Esophagus muscularis mucosa (tissue), 4 donors: Measurements from ENCODE around the gene IL18BP. TPM values are rescaled to one million over a fixed set of nuclear protein-coding genes. Genes with fewer than 3 reads are reported as not detected.

Source experiments
- DNase-seq: peaks from one replicate; pipeline ENCODE4 v3.0.0-alpha.2; 2017; ENCODE audit errors: extremely low spot score
- H3K27ac ChIP-seq, 4 donors: fragments of 200-600 bp; sonication (generic); replicated peaks in 1 of 4; 1 replicate in 3 of 4; 2 replicates in 1 of 4; pipeline ENCODE4 v1.5.1; 2016 to 2019; ENCODE audit warnings: mild to moderate bottlenecking in 1 of 4
- H3K27me3 ChIP-seq, 4 donors: fragments of 200-600 bp; sonication (generic); one replicate each; pipeline versions ENCODE4 v1.5.1 to v1.6.0; 2016 to 2019
- H3K36me3 ChIP-seq, 4 donors: fragments of 200-600 bp; sonication (generic); one replicate each; pipeline ENCODE4 v1.5.1; 2016 to 2019
- H3K4me1 ChIP-seq, 4 donors: fragments of 200-600 bp; sonication (generic); one replicate each; pipeline ENCODE4 v1.5.1; 2016 to 2019
- H3K4me3 ChIP-seq, 4 donors: fragments of 200-600 bp; sonication (generic); 1 replicate in 2 of 4; 2 replicates in 2 of 4; pipeline ENCODE4 v1.5.1; 2016 to 2019; ENCODE audit warnings: mild to moderate bottlenecking in 4 of 4, moderate library complexity in 1 of 4
- H3K9me3 ChIP-seq, 4 donors: fragments of 200-600 bp; sonication (generic); 1 replicate in 3 of 4; 2 replicates in 1 of 4; pipeline ENCODE4 v1.5.1; 2016 to 2019
- CTCF ChIP-seq, 3 experiments: fragments of 200-600 bp in 2 of 3; fragments of 450-650 bp in 1 of 3; sonication (generic) in 2 of 3; IDR thresholded peaks; one replicate each; pipeline ENCODE4 v1.5.1; 2017 to 2019; ENCODE audit warnings: antibody characterized with exemption in 3 of 3, mild to moderate bottlenecking in 2 of 3, moderate library complexity in 1 of 3
- EP300 ChIP-seq: sonication (generic); formaldehyde crosslinking; IDR thresholded peaks from one replicate; pipeline ENCODE4 v1.6.1; 2017; ENCODE audit warnings: antibody characterized with exemption
- POLR2A ChIP-seq: fragments of 450-650 bp; IDR thresholded peaks from one replicate; pipeline ENCODE4 v1.6.1; 2017; ENCODE audit warnings: antibody characterized with exemption, moderate library complexity, mild to moderate bottlenecking, low read depth
- POLR2AphosphoS5 ChIP-seq, 2 donors: sonication (generic); formaldehyde crosslinking; IDR thresholded peaks; one replicate each; pipeline ENCODE4 v1.6.1; 2017; ENCODE audit warnings: antibody characterized with exemption in 2 of 2
- WGBS: methylation state at CpG from one replicate; pipeline ENCODE4 v1.1.5; 2018; 5-methylcytosine and 5-hydroxymethylcytosine counted together
- intact Hi-C: fragments of 100-400 bp; cut with DNase I; formaldehyde crosslinking; loops from one replicate; pipeline ENCODE4 v1.15.1; 2023
- small RNA-seq, 3 donors: library from RNA; depleted of rRNA; stranded (forward); fragments of <200 nt; gene quantifications; one replicate each; pipeline ENCODE3, GENCODE V24; 2016
- total RNA-seq, 4 donors: library from RNA; depleted of rRNA; stranded (reverse); fragments of >200 nt; gene quantifications; one replicate each; pipeline versions ENCODE4 v1.1.0 to v1.2.1, GENCODE V29; 2016

IL18BP gene
- total RNA-seq, 4 donors from 2014 or later: 2.7 to 9.4 (median 5.9) TPM

- Histone ChIP-seq H3K27ac (peak overlapping the region; percentile 22 to 55 (median 38)), H3K9me3 (no peaks in the 10 kb centered on the region), H3K36me3 (peaks cover 0 to 6% (median 0%) of the 10 kb centered on the region in 4 donors), H3K27me3 (no peaks in the 10 kb centered on the region), H3K4me1 (peaks cover 5 to 34% (median 22%) of the 10 kb centered on the region in 4 donors), H3K4me3 (no peak overlapping the region)
- intact Hi-C loops: no loop called here
- WGBS: 89% methylated on average over 3 of the region's 3 CpGs
- TF ChIP-seq CTCF (IDR thresholded peaks at IDR 0.05) (no peak), POLR2AphosphoS5 (IDR thresholded peaks at IDR 0.05) (no peak), POLR2A (no peak), EP300 (no peak)
- DNase-seq: no peak
These were observed 50.2 kb downstream of the IL18BP start for GRCh38 chr11:72048766-72049460.

Small RNAs within 50 kb of the gene (small RNA-seq; reads per million reads assigned to genes)
- gene RNU6-72P: 0 reads per million in 3 donors

Other genes with a start within 250 kb of the IL18BP start
- gene DEFB108B, start 165.7 kb upstream of the IL18BP start, total RNA-seq: not detected
- not detected for gene DEFB131B, start 120.5 kb upstream of the IL18BP start, total RNA-seq
- 10 to 100 TPM in 1 of 4 donors, 1 to 10 TPM in 3; 5.6 to 10.4 (median 8.8) TPM for gene XNDC1N, start 70.3 kb upstream of the IL18BP start, total RNA-seq
- 10 to 100 TPM; 13.7 to 25.9 (median 18.6) TPM for gene RNF121, start 69.9 kb upstream of the IL18BP start, total RNA-seq
- gene NUMA1, start 81.6 kb downstream of the IL18BP start, total RNA-seq: 100 to 1,000 TPM; 214 to 328 (median 272) TPM
- gene LRRC51, start 81.9 kb downstream of the IL18BP start, total RNA-seq: 10 to 100 TPM in 1 of 4 donors, 1 to 10 TPM in 3; 9.1 to 10.0 (median 9.2) TPM
- gene LAMTOR1, start 104.4 kb downstream of the IL18BP start, total RNA-seq: 100 to 1,000 TPM in 2 of 4 donors, 10 to 100 TPM in 2; 86.8 to 103 (median 98.0) TPM
- gene TOMT, start 107.0 kb downstream of the IL18BP start, total RNA-seq: not detected
- 10 to 100 TPM; 43.5 to 58.1 (median 48.1) TPM for gene ANAPC15, start 113.8 kb downstream of the IL18BP start, total RNA-seq
- gene FOLR3, start 136.8 kb downstream of the IL18BP start, total RNA-seq: under 1 TPM in 2 of 4 donors, not detected in 2; 0.50 to 0.83 TPM
- gene FOLR1, start 193.2 kb downstream of the IL18BP start, total RNA-seq: 1 to 10 TPM in 1 of 4 donors, under 1 TPM in 1, not detected in 2; 0.40 to 1.0 TPM
- gene FOLR2, start 217.9 kb downstream of the IL18BP start, total RNA-seq: 10 to 100 TPM; 26.6 to 78.7 (median 33.1) TPM
- 100 to 1,000 TPM in 2 of 4 donors, 10 to 100 TPM in 2; 61.6 to 158 (median 100) TPM for gene INPPL1, start 225.9 kb downstream of the IL18BP start, total RNA-seq
- gene PHOX2A, start 245.3 kb downstream of the IL18BP start, total RNA-seq: 1 to 10 TPM; 1.2 to 1.3 (median 1.3) TPM